Jurkat, Clone E6-1 (cell line): ENCODE data around the gene EXT2.
A peak's percentile ranks its signal among the peaks of the same experiment; 100 is the strongest.

Experiments
- DNase-seq: peaks from one replicate; pipeline ENCODE4 v3.0.0-alpha.2; 2011; ENCODE audit warnings: low read depth, low spot score
- H3K4me3 ChIP-seq: 2 replicates; pipeline ENCODE4 v1.5.1; 2011; ENCODE audit warnings: mild to moderate bottlenecking, low read length, control low read depth, moderate library complexity

Gene EXT2

DNA sequence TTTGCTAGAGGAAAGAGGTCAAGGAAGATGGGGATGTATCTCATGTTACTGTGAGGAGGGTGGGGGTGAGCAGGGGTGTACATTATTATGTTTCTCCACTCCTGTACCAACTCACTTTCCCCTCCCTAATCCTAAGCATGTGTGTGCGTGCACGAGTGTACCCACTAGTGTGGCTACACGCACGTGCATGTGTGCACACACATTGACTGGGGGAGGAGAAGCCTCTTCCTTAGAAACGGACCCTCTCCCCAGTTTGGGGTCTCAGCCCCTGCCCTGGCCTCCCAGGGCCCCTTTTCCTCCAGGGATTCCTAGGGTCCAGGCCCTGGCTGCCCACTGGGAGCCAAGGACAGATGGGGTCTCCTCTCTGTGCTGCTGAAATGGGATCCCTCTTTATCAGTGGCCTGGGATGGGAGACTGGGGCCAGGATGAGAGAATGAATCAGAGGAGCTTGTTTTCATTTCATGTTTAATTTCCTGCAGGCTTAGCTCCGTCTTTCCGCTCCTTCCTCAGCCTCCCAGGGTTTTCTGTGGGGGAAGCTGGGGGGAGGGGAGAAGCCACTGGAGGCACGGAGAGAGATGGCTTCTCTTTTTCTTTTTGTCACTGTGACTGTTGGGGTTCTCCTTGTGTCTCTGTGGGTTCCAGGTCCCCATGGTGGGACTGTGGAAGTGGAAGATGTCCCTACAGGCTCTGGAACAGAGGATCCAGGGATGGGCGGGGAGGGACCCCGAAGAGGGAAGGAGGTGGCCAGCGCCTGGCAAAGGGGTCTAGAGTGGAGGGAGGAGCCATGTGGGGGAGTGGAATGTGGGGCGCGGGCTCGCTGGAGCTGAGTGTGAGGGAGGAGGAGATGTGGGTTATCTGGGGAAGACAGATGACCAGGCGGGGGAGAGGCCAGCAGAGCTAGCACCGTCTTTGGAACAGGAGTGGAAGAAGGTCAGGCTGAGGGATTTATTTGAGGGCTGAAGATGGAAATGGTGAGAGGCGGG, 174.2 kb downstream of the EXT2 start:
- no peak overlapping the region for H3K4me3 ChIP-seq
- DNase-seq: no peak

DNA sequence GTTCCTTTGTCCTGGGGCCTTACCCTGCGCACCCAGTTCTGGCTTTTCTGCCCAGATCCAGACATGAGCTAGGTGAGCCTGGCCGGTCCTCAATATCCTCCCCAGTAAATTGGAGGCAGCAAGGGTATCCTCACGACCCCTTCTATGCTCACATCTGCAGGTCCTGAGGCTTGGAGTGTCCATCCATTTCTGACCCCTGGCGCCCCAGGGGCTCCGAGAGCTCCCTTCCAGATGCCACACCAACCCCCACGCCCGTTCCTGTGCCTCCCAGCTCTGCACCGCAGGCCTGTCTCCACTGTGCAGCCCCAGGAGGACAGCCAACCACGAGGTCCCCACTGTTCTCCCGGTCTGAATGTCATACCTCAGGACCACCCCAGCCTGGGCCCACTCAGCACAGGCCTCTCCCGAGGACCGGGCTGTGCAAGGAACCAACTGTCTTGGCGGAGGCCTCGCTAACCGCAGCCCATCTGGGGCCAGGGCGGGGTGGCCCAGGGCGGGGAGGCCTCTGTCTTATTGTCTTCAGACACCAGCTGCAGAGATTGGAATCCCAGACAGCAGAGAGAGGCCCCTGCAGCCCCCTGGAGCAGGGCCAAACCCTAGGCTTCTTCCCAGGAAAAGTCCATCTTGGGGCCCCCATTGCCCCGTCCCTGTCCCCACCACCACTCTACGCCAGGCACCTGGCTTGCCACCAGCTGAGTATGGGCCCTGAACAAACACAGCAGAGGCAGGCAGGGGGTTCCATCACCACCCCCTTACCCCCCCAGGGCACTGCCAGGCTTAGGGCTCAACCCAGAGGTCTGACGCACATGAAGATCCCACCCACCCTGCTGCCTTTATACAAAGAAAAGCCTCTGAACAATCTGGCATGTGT, 175.2 kb downstream of the EXT2 start:
- no peak overlapping the region for H3K4me3 ChIP-seq
- DNase-seq: no peak

DNA sequence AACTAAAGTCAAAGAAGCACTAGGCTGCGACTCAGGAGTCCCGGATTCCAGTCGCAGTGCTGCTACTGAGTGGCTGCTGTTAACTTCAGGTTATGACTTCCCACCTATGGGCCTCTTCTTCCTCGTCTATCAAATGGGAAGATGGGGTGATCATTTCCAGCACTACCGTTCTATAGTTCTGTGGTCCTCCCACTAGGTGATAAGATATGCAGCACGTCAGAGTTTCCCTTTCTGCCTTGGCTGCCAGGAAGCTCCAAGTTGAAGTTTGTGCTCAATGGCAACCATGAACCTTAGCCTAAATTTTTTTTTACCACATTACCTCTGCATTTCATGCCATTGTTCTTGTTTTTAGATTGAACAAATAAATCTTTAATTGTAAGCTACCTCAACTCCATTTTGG, 175.8 kb downstream of the EXT2 start:
- no peak overlapping the region for H3K4me3 ChIP-seq
- no peak for DNase-seq

DNA sequence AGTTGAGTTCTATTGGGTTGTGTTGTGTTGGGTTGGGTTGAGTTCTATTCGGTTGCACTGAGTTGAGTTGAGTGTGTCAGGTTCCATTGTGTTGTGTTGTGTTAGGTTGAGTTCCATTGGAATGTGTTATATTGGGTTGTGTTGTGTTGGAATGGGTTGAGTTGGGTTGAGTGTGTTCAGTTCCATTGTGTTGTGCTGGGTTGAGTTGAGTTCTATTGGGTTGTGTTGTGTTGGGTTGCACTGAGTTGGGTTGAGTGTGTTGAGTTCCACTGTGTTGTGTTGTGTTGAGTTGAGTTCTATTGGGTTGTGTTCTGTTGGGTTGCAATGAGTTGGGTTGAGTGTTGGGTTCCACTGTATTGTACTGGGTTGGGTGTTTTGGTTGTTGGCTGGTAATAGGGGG, 178.9 kb downstream of the EXT2 start:
- H3K4me3 ChIP-seq: no peak overlapping the region
- no peak for DNase-seq

DNA sequence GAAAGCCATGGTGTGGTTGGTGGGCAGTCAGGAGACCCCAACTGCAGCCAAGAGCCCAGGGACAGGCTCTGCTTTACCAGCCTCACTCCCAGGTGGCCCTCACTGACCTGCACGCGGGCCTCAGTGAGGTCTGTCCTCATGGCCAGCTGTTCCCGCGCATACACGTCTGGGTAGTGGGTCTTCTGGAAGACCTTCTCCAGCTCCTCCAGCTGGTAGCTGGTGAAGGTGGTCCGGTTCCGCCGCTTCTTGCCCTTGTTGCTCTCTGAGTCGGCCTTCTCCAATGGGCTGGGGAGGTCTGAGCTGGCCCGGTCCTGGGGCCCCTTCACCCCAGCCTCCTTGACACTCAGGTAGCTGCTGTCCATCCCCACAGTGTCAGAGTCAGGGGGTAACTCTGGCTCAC, 179.8 kb downstream of the EXT2 start:
- no peak for DNase-seq
- no peak overlapping the region for H3K4me3 ChIP-seq

DNA sequence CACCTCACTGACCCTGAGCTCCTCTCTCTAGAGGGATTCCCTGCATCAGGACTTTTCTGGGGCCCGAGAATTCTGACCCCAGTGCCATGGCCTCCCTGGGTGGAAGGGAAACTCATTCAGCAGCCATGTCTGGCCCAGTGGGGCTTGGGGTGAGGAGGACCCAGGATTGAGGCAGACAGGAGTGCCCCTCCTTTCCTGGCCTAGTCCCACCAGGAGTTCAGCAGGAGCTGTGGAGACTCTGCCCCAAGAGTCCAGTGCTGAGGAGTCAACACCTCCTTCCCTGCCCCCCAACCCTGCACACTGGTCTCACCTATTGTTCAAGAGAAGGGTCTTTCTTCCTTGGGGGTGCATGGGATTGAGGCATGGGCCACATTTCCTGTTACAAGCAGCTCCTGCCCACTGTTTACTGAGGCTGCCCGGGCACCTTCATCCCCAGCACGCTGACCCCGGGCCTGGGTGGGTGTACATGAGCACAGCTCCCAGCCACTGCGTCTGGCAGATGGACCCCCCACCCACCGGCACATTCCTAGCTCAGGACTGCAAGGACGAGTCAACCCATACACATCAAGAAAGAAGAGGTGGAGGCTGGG, 180.6 kb downstream of the EXT2 start:
- no peak overlapping the region for H3K4me3 ChIP-seq
- DNase-seq: no peak

DNA sequence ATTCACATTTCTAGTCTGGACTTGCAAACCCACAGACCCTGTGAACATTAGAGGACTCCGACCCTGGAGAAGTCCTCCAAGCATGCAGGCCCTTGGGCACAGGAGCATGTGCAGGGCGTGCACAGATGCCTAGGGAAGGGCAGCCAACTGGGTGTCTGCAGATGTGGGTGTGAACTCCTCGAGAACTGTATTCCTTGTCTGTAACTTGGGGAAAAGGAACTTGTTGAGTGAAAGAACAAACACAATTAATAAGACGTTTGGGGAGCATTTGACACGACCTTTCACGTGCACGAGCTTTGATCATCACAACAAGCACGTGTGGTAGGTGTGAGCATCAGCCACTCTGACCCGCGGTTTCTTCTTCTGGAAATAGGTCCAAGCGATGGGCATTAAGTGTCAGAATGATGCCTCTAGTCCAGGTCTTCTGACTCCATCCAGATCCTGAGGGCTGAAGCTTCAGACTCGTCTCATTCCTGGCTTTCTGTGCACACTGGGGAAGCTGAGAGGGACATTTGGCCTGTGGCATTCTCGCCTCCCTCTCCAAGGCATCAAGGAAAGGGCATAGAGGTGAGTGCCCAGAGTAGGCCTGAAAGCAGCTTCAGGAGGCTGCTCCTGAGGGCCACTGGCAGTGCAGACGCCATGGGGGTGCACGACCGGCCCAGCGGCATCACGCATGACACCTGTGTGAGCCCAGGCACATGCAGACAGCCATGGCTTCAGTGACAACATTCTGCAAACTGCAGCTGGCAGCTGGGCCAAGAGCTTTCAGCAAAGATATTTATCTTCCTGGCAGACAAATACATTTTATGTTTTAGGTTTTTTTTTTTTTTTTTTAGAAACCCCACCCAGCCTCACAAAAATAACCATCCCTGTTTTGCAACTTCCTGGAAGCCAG, 182.0 kb downstream of the EXT2 start:
- H3K4me3 ChIP-seq: no peak overlapping the region
- no peak for DNase-seq

DNA sequence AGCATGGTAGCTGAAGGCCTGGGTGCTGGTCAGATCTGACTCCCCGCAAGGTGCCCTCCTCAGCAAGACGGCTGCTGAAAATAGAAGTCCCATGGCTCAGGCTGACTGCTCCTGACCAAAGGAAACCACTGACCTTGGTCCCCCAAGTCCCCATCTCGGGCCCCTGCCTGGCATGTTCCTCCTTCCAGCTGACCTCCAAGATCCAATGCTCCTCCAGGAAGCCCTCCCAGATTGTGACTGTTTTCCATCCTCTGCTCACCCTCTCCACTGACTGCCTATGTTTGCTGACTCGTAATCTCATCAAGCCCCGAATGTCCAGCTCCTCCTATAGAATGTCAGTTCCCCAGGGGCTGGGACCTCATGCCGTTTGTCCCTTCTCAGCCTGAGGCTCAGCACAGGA, 184.0 kb downstream of the EXT2 start:
- DNase-seq: no peak

DNA sequence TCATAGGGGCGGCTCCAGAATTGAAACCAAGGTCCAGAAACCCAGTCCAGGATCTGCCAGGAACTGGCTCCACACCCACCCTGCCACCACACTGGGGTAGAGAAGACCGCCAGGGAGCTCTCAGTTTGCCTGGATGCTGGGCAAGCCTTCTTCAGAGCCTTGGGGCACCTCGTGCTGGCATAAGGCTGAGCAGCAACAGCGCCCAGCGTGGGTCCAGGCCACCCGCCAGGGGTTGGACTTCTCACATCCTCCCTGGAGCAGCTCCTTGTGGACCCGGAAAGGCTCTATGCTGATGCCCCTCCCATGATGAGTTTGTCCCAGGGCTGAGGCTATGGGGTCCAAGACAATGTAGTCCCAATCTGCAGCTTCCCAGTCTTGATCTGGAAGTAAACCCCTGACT, 184.8 kb downstream of the EXT2 start:
- DNase-seq: no peak
- no peak overlapping the region for H3K4me3 ChIP-seq

More for the DNA sequence above, 184.0 kb downstream of the EXT2 start:
- no peak overlapping the region for H3K4me3 ChIP-seq

DNA sequence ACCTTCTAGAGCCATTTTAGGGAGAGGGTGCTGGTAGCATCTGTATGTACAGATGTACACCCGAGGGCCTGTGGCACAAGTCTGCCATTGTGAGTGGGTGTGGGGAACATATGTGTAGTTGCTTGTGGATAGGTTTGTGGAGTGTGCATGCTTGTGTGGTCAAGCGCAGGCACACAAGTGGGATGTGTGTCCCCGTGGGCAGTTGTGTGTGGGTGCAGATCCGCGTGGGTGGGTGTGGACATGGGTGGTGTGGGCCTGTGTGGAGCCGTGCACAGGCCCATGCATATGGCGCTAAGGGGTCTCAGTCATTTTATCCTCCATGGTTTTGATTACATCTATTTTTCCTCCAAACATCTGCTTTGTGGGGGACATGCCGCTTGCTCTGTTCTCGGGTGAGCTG, 185.7 kb downstream of the EXT2 start:
- DNase-seq: no peak
- H3K4me3 ChIP-seq: no peak overlapping the region

DNA sequence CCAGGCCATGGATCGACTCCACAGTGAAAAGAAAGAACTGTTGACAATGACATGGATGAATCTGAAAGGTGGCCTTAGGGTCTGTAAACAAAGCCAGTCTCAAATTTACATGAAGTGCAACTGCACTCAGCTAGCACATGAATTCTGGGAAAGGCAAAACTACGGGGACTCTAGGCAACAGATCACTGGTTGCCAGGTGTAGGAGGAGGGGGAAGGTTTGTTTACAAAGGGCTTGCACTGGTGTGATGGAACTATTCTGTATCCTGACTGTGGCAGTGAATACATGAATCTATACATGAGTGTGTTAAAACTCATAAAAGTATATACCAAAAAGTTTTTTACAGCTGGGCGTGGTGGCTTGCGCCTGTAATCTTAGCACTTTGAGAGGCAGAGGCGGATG, 187.1 kb downstream of the EXT2 start:
- no peak overlapping the region for H3K4me3 ChIP-seq
- no peak for DNase-seq

DNA sequence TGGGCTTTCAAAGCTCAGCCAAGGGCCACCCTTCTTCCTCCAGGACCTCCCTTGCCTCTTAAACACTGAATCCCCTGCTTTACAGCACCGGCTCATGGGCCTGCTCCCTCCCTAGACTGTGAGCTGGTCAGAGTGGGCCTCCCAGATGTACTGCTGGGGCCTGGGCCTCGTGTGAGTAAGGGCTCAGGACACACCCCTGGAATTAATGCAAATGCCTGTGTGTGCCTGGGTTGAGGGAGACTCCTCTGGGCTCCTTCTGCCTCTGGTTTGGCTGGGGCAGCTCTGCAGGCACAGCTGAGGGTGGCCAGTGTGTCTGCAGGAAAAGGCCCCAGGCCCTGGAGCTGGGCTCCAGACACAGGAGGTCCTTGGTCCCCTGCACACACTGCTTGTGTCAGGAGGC, 190.3 kb downstream of the EXT2 start:
- no peak overlapping the region for H3K4me3 ChIP-seq
- DNase-seq: no peak

DNA sequence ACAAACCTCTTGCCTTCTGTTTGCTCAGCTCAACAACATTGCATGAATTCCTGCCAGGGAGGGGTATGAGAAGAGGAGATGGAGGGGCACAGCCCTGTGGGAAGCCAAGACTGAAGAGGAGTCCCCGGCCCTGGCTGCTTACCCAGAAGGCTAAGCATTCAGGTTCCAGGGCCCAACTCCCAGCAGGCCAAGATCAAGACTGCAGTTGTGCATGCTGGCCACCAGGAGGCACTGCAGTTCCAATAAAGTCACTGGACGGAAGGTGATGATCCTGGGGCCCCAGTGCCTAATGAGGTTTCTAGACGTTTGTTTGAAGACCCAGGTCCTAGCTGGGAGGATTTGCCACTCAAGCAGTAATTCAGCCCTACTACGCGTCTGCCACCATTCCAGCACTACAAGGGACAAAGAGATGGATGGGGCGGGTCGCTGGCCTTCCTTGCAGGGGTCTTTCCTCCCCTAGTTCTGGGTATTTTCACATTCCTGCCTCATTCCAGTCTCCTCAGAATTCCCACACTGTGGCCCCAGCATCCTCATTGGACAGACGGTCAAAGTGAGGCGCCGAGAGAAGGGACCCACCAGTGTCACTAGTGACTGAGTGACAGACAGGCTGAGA, 190.9 kb downstream of the EXT2 start:
- H3K4me3 ChIP-seq: no peak overlapping the region
- DNase-seq: peak; percentile 55

DNA sequence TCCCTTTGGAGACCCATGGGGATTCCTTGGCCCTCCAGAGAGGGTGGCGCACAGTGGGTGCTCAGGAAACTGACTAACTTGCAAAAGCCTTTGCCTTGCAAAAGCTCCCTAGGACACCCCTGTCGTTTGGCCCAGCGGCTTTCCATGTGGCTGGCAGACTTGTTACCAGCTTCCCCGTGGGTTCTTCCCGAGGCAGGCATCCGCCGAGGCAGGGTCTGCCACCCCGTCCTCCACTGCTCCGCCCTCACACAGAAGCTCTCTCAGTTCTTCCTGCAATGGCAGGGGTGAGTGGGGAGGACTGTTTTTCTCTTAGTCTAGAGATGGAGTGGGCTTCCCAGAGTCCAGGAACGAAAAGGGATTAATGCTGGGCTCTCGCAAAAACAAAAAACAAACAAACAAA, 191.4 kb downstream of the EXT2 start:
- no peak for DNase-seq
- no peak overlapping the region for H3K4me3 ChIP-seq

DNA sequence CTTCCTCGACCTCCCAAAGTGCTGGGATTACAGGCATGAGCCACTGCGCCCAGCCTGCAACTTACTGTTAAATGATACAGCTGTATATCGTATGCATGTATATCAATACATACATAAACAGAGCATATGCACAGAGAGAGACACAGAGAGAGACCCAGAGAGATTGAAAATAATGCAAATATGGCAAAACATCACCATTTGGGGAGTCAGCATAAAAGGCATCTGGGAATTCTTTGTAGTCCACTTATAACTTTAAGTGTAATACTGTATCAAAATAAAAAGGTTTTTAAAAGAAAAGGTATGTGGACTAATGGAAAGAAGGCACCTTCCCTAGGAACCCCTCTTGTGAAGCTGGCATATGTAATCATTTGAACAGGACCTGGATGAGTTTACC, 192.7 kb downstream of the EXT2 start:
- DNase-seq: no peak
- H3K4me3 ChIP-seq: no peak overlapping the region

DNA sequence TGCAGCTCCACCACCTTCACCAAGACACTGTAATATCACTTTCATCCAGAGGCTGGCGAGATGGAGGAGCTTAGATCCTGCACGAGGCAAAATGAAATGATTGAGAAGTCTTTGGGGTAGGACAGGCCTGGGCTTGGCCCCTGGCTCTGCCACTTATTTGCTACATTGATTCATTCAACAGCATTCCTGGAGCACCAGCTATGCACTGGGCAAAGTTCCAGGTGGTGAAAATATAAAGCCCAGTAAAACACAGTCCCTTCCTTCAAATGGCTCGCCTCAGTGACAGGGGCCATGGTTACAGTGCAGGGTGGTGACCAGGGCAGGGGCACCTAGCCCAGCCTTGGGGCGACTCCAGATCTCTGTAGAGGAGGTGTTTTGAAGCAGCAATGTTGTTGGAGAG, 194.7 kb downstream of the EXT2 start:
- no peak overlapping the region for H3K4me3 ChIP-seq

More for the DNA sequence above, 194.7 kb downstream of the EXT2 start:
- DNase-seq: no peak
